Measurements from ENCODE around the gene HIC1.

HIC1 gene

DNA sequence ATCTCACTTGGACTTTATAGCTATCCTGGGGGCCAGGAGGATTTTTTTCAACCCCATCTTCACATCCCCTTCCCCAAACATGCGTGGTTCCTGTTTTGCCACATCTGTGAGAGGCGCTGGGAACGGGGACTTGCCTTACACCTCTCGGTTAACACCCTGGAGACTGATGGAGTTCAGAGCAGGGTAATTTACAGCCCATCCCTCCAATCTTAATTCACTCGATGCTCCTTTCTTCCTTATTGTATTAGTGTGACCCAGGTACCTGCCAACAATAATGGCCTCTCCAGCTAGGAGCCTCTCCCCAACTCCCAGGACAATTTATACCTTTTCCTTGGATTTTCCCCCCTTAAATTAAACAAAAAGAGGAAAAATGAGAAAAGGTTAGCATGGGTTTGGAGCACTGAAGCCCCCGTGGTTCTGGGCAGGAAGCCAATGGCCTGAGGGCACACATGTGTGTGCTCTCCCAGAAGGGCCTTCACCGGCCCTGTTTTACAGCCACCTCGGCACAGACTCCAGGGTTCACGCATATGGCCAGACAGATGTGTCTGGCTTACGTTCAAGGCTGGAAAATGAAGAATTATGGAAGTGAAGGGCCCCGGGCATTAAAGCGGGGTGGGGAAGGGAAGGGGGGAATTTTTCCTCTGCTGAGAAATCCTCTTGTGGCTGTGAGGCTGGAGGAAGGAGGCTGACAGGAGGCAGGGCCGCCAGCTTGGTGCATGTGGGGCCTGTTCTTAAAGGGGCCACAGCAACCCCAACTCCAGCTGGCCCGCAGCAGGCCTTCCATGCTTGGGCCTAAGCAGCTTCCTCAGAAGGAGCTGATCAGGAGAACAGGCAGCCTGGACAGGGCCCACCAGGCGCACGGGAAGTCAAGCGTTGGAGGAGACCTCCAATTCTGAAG lies 21.4 kb downstream of the HIC1 start:
- no peak for DNase-seq (ENCODE audit: low read depth)

DNA sequence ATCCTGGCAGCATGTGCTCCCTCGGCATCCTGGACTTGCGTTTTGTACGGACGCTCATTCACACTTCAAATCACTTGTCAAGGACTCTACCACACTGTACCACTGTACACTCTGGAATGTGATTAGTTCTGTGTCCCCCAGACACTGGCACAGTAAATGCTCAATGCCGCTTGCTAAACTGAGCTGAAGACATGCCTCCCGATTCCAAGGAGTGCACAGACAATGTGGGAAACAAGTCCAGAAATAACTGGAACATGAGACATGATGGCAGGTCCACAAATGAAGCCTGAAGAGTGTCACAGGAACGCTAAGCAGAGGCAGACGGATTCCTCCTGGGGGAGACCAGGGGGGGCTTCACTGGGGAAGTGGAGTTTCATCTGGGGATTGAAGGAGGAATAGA lies 22.1 kb downstream of the HIC1 start:
- DNase-seq (ENCODE audit: low read depth) = no peak

DNA sequence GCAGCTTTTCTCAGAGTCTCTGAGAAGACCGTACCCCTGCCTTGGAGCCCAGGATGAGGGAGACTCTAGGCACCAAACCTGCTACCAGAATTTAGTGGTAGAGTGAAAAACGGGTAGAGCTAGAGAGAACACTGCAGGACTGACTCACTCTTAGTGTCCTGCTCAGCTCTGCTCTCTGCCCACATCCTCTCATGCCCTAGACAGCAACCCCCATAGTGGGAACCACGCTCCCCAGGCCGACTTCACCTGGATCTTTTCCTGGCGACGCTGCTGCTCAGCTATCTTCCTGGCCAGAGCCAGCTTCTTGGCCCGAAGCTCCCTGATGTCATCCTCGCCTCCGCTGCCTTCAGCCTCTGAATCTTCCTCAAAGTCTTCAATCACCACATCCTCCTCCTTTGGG lies 26.7 kb downstream of the HIC1 start:
- DNase-seq (ENCODE audit: low read depth) = no peak

DNA sequence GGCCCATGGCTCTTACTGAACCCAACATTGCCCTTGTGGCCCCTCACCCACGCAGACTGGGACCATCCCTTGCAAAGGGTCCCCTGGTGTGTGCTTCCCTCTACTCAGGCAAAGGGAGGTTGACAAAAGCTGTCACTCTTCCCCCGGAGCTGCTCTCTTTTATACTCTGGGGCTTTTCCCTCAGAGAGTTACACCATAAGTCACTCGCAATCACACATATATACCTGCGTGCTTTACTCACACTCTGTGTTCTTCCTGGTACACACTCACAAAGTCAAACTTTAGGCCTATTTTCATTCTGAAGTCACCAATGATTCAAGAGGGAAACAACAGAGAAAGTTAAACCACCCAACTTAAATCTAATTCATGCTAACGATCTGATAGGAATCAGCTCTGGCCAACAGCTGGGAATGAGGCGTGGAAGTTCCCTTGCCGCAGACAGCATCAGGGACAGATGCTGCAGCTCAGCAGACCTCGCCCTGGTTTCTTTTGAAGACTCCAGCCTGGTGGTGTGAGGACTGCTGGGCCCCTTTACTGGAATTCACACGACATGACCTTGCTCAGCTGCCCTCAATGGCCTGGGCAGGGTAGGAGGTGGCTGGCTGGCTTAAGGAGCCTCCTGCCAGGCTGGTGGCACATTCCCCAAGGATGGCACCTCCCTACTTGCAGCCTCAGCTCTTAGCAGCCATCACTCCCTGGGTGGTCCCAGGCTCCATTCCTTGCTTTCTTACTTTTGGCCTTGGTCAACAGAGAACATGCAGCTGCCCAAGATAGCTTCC lies 27.3 kb downstream of the HIC1 start:
- DNase-seq (ENCODE audit: low read depth) = no peak

DNA sequence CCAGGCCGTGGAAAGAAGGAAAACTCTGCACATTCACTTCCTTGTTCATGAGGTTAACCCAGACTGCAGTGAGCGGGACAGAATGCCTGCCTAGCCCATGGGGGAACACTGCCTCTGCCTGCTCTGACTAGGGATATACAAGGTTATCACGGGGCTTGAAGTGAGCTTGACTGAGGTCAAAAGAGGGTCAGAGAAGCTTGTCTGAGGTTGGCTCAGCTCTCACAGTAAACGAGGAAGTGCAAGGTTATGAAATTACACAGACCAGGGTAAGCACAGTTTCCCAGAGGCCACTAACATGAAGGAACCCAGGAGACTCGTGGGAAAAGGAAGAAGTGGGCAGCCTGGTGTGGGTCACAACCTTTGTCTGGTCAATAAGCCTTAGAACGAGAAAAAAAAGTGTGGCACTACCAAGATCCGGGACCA lies 28.7 kb downstream of the HIC1 start:
- DNase-seq (ENCODE audit: low read depth) = no peak

DNA sequence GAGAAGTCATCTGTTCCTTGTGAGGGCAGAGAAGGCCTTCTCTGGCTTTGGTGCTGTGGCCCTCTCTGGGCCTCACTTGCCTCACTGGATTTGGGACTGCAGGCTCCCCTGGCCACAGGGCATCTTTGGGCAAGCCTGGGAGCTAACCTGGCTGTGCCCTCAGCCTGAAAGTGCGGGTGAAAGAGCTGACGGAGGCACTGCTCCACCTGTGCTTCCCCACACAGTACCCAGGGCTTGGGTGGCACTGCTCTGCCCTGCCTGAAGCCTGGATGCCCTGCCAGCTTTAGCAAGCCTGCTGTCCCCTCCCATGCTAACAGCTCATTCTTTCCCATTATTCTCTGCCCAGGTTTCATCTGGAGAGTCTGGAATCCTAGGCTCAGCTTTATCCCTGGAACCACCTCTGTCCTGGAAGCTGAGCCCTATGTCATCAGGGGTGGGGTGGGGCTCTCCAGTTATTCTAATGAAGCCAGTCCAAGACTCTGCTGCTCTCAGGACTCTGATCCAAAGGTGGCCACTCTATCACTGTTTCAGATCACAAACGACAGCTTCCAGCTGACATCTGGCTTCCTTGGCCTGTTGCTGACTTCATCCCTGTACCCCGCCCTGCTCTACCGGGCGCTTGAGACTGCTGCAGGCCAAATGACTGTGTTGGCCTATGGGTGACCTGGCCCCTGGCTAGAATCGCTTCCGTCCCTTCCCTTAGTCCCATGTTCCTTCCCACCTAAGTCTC lies 29.3 kb downstream of the HIC1 start:
- DNase-seq (ENCODE audit: low read depth) = no peak

DNA sequence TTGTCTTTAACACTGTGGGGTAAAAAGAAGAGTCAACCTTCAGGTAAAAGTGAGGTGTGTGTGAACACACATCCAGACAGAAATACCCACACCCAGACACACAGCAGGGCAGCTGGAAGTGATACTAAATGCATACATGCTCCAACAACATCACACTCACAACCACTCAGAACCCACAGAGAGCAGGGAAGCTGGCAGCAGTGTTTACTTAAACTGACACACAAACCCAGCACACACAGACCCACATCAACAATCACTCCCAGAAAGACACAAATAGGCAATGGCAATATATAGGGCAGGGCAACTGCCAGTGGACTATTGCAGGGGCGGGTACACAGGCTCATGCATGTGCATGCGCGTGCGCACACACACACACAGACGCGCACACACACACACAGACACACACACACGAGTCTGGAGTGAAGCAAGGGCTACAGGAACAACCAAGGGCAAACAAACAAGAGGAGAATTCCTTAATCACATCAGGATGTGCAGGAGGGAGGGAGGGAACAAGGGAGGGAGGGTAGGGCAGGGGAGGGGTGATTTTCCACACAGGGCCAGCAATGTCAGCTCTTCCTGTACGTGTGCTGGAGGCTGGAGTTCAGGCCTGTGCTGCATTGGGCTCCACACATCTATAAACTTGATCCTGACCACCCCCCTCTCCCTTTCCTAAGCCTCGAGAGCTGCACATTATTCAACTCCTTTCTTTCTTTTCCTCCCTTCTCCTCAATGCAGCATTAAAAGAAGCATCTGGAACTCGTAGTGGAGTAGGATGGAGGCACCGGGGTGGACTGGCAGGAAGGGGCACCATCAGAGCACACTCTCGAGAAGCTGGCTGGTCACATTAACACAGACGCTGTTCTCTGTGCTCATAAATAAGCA lies 30.1 kb downstream of the HIC1 start:
- DNase-seq (ENCODE audit: low read depth) = no peak

DNA sequence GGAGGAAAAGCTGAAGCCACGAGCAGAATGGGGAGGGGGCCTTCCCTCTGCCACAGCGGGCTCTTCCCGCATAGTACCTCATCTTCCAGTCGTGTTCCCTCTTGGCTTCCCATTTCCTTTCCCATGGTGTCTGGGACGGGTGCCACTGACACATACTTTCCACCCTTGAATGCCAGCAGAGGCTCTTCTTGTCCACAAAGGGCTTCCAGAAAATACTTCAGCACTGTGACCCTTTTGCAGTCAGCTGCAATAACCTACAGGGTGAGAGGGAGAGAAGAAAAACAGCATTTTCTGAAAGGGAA lies 30.7 kb downstream of the HIC1 start:
- DNase-seq (ENCODE audit: low read depth) = no peak

DNA sequence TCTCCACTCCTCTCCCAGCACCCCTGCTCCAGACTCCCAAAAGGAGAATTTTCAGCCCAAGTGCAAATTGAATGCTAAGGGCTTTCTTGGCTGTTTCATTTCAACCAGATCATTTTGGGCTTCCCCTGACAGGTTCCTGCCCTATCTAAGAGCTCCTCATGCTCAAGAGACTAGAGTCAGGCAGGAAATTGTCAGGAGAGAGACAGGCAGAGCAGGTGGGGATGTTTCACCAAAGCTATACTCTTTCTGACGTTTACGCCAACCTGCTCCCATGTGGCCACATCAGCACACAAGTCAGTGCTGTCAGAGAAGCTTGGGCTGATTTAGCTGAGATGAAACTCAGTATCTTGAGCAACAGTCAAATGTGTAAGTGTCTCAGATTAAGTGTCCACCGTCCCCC lies 31.4 kb downstream of the HIC1 start:
- no peak for DNase-seq (ENCODE audit: low read depth)

DNA sequence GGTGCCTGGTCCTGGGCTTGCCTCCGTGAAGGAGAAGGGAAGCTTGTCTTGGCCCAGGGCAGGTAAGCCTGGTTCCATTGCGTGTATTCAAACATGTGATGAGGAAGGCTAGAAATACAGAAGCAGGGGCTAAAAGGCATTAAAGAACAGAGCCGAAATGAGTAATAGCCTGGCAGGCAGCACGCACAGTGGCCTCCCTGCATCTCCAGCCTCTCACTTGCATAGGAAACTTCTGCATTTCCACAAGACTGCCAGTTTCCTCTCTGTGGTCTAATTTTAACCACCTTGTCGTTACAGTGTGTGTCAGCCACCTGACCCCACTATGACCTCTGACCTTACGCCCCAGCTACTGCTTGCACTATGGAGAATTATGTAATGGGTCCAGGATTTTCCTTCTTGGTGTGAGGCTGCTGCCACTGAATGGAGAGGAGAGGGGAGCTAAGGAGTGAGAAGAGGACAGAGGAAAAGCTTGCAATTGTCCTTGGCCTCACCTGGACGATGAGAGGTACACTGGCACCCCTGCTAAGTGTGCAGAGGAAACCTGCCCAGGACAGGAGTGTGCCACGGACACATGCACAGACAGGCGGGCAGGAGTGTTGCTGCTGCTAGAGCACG lies 32.8 kb downstream of the HIC1 start:
- DNase-seq (ENCODE audit: low read depth) = peak; percentile 42

DNA sequence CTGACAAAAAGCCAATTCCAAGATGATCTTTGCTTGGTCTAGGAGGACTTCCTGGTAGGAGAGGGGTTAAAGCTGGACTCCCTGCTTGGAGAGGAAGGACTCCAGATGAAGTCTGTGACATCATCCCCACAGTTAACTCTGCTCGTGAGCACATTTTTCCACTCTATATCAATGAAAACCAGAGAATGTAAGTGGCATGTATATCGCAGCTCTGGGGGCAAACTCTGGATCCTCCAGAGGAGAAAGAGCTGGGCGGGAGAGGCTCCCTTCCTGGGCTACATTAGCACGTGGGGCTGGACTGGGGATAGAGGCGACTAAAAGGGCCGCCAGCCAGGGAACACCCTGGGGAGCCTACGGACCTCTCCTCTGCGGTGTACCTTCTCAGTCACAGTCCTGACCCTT lies 34.1 kb downstream of the HIC1 start:
- no peak for DNase-seq (ENCODE audit: low read depth)

DNA sequence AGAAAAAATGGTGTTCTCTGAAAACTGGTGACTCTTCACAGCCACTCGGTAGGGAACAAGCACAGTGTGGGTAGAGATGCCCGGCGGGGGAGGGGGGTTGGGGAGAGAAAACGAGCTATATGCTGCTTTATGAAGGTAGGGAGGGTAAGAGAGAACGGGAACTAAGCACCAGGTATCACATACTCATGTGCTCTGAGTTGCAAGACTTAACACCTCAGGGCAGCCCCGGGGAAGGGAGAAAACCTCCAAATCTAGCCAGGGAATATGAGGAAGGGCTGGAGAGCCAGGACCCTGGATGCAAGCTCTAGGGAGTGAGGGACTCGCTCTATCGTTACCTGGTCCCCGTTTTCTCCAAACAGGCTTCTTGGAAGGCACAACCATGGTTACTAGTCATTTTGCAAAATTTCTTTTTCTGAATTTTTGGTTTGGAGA lies 35.3 kb downstream of the HIC1 start:
- DNase-seq (ENCODE audit: low read depth) = no peak

DNA sequence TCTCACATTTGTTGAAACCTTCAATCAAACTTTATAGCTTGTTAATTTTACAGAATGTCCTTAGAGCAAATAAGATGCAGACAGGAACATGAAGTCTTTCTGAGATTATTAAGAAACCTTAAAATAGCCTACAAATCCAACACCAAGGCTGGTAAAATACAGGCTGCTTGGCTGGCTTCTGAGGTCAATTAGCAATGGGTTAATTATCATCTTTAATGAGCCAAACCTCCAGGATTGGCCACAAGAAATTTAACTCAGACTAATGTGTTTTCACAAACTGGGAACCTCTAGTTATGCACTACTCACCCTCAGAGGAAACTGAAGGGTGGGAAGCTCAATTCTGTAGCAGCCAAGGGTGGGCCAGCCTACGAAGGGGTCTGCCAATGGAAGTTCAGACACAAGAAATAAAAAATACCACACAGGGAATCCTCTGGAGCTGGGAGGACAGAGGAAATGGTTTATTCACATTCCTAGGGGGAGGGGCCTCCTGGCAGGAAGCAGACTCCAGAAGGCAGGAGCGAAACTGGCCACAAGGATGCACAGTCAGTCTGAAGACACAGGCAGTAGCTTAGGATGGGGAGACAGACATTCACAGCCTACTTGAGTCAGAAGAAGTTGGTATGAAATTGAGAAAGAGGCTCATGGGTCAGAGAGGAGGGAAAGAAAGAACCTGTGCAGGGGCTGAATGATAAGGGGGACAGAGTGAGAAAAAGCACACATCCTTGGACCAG lies 36.1 kb downstream of the HIC1 start:
- DNase-seq (ENCODE audit: low read depth) = no peak

DNA sequence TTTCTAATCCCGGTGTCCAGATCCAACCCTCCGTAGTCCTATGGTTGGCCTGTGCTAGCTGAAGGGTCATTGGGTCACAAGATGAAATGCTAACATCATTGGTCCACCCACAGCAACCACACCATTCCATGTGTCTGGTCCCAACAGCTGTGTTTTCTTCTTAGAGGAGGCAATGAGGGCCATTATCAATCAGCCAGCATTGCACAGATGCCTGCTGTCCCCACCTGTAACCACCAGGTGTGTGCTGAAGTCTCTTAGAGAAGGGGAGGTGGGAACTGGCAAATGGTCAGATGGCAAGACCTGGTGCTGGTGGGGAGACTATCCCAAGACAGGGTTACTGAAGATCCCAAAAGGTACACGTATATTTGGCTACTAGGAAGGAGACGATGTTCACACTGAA lies 37.4 kb downstream of the HIC1 start:
- no peak for DNase-seq (ENCODE audit: low read depth)

DNA sequence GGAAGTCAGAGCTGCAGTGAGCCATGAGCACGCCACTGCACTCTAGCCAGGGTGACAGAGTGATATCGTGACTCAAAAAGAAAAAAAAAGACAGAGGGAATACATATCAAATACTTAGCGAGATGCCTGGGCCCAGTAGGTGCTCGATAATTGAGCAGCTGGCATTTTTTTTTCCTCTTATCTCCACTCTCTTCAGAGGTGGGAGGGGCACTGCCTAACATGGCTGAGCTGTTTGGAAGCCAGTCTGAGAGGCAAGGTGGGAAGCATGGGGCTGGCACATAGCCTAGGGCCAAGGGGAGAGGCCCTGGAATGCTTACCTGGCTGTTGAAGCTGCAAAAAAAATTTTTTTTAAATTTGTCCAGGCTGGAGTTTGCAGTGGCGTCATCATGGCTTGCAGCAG lies 38.4 kb downstream of the HIC1 start:
- DNase-seq (ENCODE audit: low read depth) = no peak

DNA sequence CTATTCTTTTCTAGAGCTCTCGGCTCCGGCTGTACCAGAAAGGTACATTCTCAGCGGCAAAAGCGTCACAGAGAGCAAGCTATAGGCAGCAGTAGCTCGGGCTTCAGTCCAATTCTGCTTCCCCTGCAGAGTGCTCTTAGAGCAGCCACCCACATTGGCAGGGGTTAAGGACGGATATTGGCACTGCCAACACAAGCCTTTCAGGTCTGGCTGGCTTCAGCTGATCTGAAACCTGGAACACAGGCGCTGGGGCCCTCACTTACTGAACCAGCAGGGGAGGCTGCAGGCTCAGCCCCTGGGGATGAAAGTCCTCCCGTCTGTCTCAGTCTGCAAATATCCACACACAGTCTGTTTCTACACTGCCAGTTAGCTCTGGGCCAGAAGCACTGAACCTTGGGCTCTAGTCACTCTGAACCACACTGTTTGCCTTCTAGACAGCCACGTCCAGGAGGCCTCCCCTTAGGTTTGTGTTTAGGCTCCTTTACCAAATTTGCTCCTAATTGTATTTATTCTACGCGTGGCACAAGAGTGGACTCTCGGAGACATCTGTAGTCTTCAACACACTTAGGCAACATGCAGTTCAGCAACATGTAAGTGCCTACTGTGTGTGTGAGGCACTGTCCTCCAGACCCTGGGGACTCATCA lies 40.1 kb downstream of the HIC1 start:
- DNase-seq (ENCODE audit: low read depth) = no peak

DNA sequence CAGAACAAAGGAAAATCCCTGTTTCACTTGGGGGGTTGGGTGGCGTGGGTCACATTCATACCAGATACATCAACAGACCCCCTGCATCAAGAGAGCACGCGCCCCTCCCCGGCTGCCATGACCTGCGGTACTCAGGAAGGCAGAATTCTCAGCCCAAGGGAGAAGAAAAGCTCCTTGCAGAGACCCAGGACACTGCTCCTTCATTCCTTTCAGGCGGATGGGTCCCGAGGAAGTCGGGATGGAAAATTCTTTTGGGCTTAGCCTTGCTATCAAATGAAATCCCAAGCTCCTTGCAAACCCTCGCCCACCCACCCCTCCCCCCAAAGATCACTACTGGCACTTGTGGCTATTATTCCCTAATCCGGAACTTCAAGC lies 40.6 kb downstream of the HIC1 start:
- DNase-seq (ENCODE audit: low read depth) = no peak

DNA sequence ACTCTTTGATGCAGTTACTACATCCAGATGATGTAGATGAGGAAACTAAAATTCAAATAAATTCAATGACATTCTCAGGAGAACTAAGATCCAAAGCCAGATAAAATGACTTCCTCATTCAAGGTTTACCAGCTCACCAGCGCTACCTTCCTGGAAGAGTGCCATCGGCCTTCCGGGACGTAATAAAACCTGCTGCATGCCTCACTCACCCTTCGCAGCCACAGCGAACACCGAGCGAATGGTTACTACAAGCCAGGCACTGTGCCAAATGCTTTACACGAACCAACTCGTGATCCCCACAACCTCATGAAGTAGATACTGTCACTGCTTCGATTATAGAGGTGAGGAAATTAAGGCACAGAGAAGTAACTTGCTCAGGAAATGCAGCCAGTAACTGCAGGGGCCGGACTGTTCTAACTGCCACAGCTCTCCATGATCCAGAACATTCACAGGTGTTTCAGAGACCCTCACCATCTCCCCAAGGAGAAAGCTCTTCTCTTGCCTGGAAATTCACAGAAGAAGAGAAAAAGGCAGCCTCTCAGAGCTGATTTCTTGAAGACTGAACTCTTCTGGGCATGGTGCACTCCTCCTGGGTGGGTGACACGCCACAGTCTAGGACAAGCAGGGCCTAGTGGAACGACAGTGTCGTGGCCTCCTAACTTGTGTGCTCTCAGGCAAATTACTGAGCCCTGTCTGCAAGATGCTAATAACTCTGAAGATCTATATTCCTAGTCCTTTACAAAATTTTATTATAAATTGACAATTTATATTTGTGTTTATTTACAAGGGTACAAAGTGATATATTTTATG lies 46.8 kb downstream of the HIC1 start:
- DNase-seq (ENCODE audit: low read depth) = no peak

Data from stimulated activated CD8-positive, alpha-beta memory T cell treated with anti-CD3 and anti-CD28 coated beads, Interleukin-4, amount 100 ng/mL, for 24 hours (primary cell).